Fibroblast of gingiva (primary cell): ENCODE results near the gene PTF1A.
"Not testable (repeated sequence)": the region's sequence is repeated elsewhere in the genome, so short reads cannot be mapped to it uniquely, and the experiment has no call there.

ENCODE experiments used
- DNase-seq: peaks from one replicate; pipeline ENCODE4 v3.0.0-alpha.2; 2011; ENCODE audit warnings: low read depth

The PTF1A gene

GRCh38 chr10:23203369-23204325, 11.5 kb downstream of the PTF1A start:
- no peak for DNase-seq

GRCh38 chr10:23204773-23205172, 12.7 kb downstream of the PTF1A start:
- DNase-seq, result no peak

- no peak for DNase-seq
Observed at GRCh38 chr10:23205972-23206642, 14.0 kb downstream of the PTF1A start.

GRCh38 chr10:23217471-23217870, 25.4 kb downstream of the PTF1A start:
- no peak for DNase-seq

GRCh38 chr10:23230582-23230981, 38.5 kb downstream of the PTF1A start:
- DNase-seq, result no peak

GRCh38 chr10:23238015-23238414, 45.9 kb downstream of the PTF1A start:
- DNase-seq, result no peak

- not testable (repeated sequence) for DNase-seq
Observed at GRCh38 chr10:23241779-23242178, 49.7 kb downstream of the PTF1A start.
